ENCODE results near the gene LRRC55.

DNA sequence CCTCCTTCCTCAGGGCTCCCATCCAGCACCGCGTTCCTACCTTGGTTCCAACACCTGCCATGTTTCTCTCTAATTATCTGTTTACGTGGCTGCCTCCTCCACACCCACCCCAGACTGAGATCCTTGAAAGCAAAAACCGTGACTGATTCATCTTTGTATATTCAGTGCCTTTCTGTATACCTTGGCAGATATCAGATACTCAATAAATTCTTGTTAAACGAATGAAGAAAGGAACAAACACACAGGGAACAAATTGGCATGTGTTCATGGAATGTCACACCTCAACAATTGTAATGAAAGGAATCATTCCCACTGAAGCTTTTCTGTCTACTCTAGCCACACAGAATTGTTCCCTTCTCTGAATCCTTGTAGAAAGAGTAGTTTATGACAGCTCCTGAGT, 20.4 kb upstream of the LRRC55 start:
- TF ChIP-seq, protein P1, sequence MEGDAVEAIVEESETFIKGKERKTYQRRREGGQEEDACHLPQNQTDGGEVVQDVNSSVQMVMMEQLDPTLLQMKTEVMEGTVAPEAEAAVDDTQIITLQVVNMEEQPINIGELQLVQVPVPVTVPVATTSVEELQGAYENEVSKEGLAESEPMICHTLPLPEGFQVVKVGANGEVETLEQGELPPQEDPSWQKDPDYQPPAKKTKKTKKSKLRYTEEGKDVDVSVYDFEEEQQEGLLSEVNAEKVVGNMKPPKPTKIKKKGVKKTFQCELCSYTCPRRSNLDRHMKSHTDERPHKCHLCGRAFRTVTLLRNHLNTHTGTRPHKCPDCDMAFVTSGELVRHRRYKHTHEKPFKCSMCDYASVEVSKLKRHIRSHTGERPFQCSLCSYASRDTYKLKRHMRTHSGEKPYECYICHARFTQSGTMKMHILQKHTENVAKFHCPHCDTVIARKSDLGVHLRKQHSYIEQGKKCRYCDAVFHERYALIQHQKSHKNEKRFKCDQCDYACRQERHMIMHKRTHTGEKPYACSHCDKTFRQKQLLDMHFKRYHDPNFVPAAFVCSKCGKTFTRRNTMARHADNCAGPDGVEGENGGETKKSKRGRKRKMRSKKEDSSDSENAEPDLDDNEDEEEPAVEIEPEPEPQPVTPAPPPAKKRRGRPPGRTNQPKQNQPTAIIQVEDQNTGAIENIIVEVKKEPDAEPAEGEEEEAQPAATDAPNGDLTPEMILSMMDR (conservative IDR thresholded peaks at IDR 0.05; ENCODE audit: low read depth in 2 of 2), result no peak
- no peak for TF ChIP-seq EZH2 (IDR thresholded peaks at IDR 0.05; ENCODE audit: low read depth, unreplicated experiment)
- TF ChIP-seq, protein P2, sequence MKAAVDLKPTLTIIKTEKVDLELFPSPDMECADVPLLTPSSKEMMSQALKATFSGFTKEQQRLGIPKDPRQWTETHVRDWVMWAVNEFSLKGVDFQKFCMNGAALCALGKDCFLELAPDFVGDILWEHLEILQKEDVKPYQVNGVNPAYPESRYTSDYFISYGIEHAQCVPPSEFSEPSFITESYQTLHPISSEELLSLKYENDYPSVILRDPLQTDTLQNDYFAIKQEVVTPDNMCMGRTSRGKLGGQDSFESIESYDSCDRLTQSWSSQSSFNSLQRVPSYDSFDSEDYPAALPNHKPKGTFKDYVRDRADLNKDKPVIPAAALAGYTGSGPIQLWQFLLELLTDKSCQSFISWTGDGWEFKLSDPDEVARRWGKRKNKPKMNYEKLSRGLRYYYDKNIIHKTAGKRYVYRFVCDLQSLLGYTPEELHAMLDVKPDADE (IDR thresholded peaks at IDR 0.05), result no peak
- no peak for TF ChIP-seq EZH2phosphoT487 (IDR thresholded peaks at IDR 0.05; ENCODE audit: unreplicated experiment)
- no peak for TF ChIP-seq POLR2AphosphoS5 (IDR thresholded peaks at IDR 0.05; ENCODE audit: low read depth)
- TF ChIP-seq JUNB (IDR thresholded peaks at IDR 0.05; ENCODE audit: unreplicated experiment), result no peak
- TF ChIP-seq NANOG (IDR thresholded peaks at IDR 0.05; ENCODE audit: borderline replicate concordance), result no peak
